ENCODE results near the gene GTPBP8.

- TF ChIP-seq POLR2AphosphoS5 (IDR thresholded peaks at IDR 0.05) (no peak), EP300 (IDR thresholded peaks at IDR 0.05) (no peak)
- TF ChIP-seq, protein P1, sequence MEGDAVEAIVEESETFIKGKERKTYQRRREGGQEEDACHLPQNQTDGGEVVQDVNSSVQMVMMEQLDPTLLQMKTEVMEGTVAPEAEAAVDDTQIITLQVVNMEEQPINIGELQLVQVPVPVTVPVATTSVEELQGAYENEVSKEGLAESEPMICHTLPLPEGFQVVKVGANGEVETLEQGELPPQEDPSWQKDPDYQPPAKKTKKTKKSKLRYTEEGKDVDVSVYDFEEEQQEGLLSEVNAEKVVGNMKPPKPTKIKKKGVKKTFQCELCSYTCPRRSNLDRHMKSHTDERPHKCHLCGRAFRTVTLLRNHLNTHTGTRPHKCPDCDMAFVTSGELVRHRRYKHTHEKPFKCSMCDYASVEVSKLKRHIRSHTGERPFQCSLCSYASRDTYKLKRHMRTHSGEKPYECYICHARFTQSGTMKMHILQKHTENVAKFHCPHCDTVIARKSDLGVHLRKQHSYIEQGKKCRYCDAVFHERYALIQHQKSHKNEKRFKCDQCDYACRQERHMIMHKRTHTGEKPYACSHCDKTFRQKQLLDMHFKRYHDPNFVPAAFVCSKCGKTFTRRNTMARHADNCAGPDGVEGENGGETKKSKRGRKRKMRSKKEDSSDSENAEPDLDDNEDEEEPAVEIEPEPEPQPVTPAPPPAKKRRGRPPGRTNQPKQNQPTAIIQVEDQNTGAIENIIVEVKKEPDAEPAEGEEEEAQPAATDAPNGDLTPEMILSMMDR (IDR thresholded peaks at IDR 0.05) = peak; percentile 87 to 97 (median 95)
Measured at GRCh38 chr3:113051302-113051711, 60.5 kb downstream of the GTPBP8 start.
